Activated naive CD8-positive, alpha-beta T cell (primary cell): ENCODE data around the gene OTOS.

Source experiments
- H3K27ac Mint-ChIP-seq: one replicate; pipeline ENCODE4 v1.8.0; 2021; ENCODE audit warnings: mixed read lengths
- H3K27me3 Mint-ChIP-seq: one replicate; pipeline ENCODE4 v1.8.0; 2021; ENCODE audit warnings: mixed read lengths
- H3K36me3 Mint-ChIP-seq: one replicate; pipeline ENCODE4 v1.8.0; 2021; ENCODE audit warnings: mixed read lengths
- H3K4me1 Mint-ChIP-seq: one replicate; pipeline ENCODE4 v1.8.0; 2021; ENCODE audit warnings: low read depth, mixed read lengths
- H3K4me3 Mint-ChIP-seq: one replicate; pipeline ENCODE4 v1.8.0; 2021; ENCODE audit warnings: mild to moderate bottlenecking, mixed read lengths
- H3K9me3 Mint-ChIP-seq: one replicate; pipeline ENCODE4 v1.8.0; 2021; ENCODE audit warnings: low read depth, mixed read lengths

Gene OTOS

DNA sequence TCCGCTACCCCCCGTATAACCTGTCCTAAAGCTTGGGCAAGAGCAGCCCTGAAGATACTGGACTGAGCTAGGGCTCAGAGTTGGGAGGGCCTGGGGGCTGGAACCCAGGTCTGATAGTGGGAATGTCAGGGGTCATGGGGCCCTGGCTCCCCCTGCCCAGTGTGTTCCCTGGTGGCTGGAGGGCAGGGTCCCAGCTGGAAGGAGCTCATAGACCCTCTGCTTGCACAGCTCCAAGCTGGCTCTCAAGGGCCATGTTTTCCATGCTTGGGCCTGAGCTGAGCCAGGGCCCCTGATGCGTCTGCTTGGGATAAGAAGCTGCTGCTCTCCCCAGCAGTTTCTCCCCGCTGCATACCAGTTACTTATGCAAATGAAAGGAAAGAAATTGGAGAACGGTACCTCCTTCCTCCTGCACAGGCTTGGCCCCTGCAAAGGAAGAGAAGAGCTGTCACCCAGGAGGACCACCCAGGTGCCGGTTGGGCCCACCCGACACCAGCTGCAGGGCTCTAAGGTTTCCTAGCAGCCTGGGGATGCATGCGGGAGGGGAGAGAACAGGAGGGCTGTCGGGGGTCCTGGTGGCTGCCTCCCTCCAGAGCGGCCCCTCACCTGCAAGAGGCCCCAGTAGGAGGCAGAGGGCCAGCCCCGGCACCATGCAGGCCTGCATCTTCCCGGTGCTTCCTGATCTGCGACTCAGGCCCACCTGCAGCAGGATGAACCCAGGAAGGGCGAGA lies 628 bp downstream of the OTOS start:
- no peaks in the 10 kb centered on the region for H3K27me3 Mint-ChIP-seq
- H3K4me1 Mint-ChIP-seq: peaks cover 15% of the 10 kb centered on the region
- H3K4me3 Mint-ChIP-seq: no peak overlapping the region
- H3K27ac Mint-ChIP-seq: no peak overlapping the region
- no peaks in the 10 kb centered on the region for H3K36me3 Mint-ChIP-seq
- no peaks in the 10 kb centered on the region for H3K9me3 Mint-ChIP-seq

GRCh38 chr2:240139011-240139441 lies 1.4 kb downstream of the OTOS start:
- Mint-ChIP-seq H3K27me3 (no peaks in the 10 kb centered on the region), H3K4me3 (no peak overlapping the region), H3K36me3 (no peaks in the 10 kb centered on the region), H3K27ac (no peak overlapping the region), H3K9me3 (no peaks in the 10 kb centered on the region), H3K4me1 (peaks cover 23% of the 10 kb centered on the region)

GRCh38 chr2:240138254-240138984 lies 2.0 kb downstream of the OTOS start:
- no peaks in the 10 kb centered on the region for H3K9me3 Mint-ChIP-seq
- H3K27ac Mint-ChIP-seq: no peak overlapping the region
- H3K36me3 Mint-ChIP-seq: no peaks in the 10 kb centered on the region
- H3K4me1 Mint-ChIP-seq: peaks cover 24% of the 10 kb centered on the region
- no peaks in the 10 kb centered on the region for H3K27me3 Mint-ChIP-seq
- peak overlapping the region; percentile 53 for H3K4me3 Mint-ChIP-seq

GRCh38 chr2:240137596-240138253 lies 2.7 kb downstream of the OTOS start:
- H3K27ac Mint-ChIP-seq: no peak overlapping the region
- H3K4me1 Mint-ChIP-seq: peaks cover 27% of the 10 kb centered on the region
- H3K9me3 Mint-ChIP-seq: no peaks in the 10 kb centered on the region
- H3K4me3 Mint-ChIP-seq: peak overlapping the region; percentile 96
- no peaks in the 10 kb centered on the region for H3K27me3 Mint-ChIP-seq
- H3K36me3 Mint-ChIP-seq: no peaks in the 10 kb centered on the region

DNA sequence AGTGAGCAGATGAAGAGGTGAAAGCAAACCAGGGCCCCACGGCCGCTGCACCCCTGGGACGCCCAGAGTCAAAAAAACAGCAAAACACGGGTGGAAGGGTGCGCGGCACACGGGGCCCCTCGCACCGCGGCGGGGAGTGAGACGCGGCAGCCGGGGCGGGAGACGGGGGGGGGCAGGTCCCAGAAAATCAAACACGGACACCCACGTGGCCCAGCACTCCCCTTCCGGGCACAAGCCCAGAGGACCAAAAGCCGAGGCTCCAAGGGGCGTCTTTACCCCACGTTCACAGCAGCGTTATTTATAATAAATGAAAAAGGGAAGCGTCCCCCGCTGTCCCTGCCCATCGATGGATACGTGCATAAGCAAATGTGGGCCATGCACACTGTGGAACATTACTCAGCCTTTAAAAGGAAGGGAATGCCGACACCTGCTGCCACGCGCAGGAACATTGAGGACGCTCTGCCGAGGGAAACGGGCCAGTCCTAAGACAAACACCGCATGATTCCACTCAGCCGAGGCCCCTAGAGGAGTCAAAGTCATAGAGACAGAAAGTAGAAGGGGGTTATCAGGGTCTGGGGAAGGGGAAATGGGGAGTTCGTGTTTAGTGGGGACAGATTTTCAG lies 3.7 kb downstream of the OTOS start:
- no peaks in the 10 kb centered on the region for H3K27me3 Mint-ChIP-seq
- H3K27ac Mint-ChIP-seq: peak overlapping the region; percentile 82
- H3K36me3 Mint-ChIP-seq: peaks cover 2% of the 10 kb centered on the region
- peaks cover 27% of the 10 kb centered on the region for H3K4me1 Mint-ChIP-seq
- no peaks in the 10 kb centered on the region for H3K9me3 Mint-ChIP-seq
- H3K4me3 Mint-ChIP-seq: peak overlapping the region; percentile 96

- H3K27me3 Mint-ChIP-seq: no peaks in the 10 kb centered on the region
- no peaks in the 10 kb centered on the region for H3K9me3 Mint-ChIP-seq
- peak within 1 kb of the TSS; percentile 96 for H3K4me3 Mint-ChIP-seq
- H3K36me3 Mint-ChIP-seq: peaks cover 2% of the 10 kb centered on the region
- peaks cover 27% of the 10 kb centered on the region for H3K4me1 Mint-ChIP-seq
- H3K27ac Mint-ChIP-seq: peak within 1 kb of the TSS; percentile 93
These were observed 4.3 kb downstream of the OTOS start, which contains the start of gene COPS9 for GRCh38 chr2:240136013-240136670. COPS9 (minus strand) TSS chr2:240136305; CDS start chr2:240136284, 21 bp downstream.

DNA sequence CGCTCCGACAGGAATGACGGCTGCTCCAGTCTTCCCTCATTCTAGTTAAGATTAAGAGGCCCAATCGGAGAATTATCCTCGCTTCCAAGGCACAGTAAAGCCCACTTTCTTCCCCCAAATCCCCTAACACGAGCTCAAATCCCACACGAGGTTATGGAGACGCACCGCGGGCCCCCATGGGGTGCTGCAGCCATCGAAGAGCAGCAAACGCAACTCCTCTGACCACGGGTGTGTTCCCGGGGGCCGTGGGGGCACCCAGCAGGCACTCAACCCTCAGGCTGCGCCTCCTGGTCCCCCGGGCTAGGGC lies 4.8 kb downstream of the OTOS start:
- H3K27ac Mint-ChIP-seq: peak overlapping the region; percentile 93
- no peaks in the 10 kb centered on the region for H3K9me3 Mint-ChIP-seq
- no peaks in the 10 kb centered on the region for H3K27me3 Mint-ChIP-seq
- peaks cover 27% of the 10 kb centered on the region for H3K4me1 Mint-ChIP-seq
- peak overlapping the region; percentile 96 for H3K4me3 Mint-ChIP-seq
- peaks cover 2% of the 10 kb centered on the region for H3K36me3 Mint-ChIP-seq

GRCh38 chr2:240134956-240135520 lies 5.4 kb downstream of the OTOS start:
- Mint-ChIP-seq H3K36me3 (peaks cover 2% of the 10 kb centered on the region), H3K4me3 (peak overlapping the region; percentile 96), H3K9me3 (no peaks in the 10 kb centered on the region), H3K27ac (peak overlapping the region; percentile 93), H3K27me3 (no peaks in the 10 kb centered on the region), H3K4me1 (peaks cover 27% of the 10 kb centered on the region)

DNA sequence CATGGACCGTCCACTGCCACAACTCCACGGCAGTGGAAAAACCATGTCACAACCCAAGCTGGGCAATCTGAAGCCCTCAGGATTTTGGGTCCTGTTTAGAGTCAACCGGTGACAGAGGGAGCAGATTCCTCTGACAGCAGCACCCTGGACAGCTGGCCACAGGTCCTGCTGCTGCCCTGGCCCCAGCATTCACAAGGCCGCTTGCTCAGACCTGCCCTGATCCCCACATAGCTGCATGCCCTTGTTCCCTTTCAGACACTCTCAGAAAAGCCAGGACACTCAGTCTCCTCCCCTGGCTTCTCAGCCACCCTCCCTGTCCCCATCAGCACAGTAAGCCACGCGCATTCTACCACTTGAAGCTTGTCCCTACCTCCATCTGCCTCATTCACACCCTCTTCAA lies 6.0 kb downstream of the OTOS start:
- Mint-ChIP-seq H3K4me1 (peaks cover 27% of the 10 kb centered on the region), H3K4me3 (peak overlapping the region; percentile 96), H3K36me3 (peaks cover 2% of the 10 kb centered on the region), H3K9me3 (no peaks in the 10 kb centered on the region), H3K27ac (peak overlapping the region; percentile 93), H3K27me3 (no peaks in the 10 kb centered on the region)

- Mint-ChIP-seq H3K36me3 (peaks cover 2% of the 10 kb centered on the region), H3K27ac (peak overlapping the region; percentile 17), H3K4me1 (peaks cover 27% of the 10 kb centered on the region), H3K27me3 (no peaks in the 10 kb centered on the region), H3K9me3 (no peaks in the 10 kb centered on the region), H3K4me3 (peak overlapping the region; percentile 53)
These were observed 7.1 kb downstream of the OTOS start for GRCh38 chr2:240133401-240133800.

GRCh38 chr2:240132651-240132980 lies 7.8 kb downstream of the OTOS start:
- Mint-ChIP-seq H3K4me3 (no peak overlapping the region), H3K27ac (no peak overlapping the region), H3K9me3 (no peaks in the 10 kb centered on the region), H3K36me3 (peaks cover 2% of the 10 kb centered on the region), H3K27me3 (no peaks in the 10 kb centered on the region), H3K4me1 (peaks cover 27% of the 10 kb centered on the region)

DNA sequence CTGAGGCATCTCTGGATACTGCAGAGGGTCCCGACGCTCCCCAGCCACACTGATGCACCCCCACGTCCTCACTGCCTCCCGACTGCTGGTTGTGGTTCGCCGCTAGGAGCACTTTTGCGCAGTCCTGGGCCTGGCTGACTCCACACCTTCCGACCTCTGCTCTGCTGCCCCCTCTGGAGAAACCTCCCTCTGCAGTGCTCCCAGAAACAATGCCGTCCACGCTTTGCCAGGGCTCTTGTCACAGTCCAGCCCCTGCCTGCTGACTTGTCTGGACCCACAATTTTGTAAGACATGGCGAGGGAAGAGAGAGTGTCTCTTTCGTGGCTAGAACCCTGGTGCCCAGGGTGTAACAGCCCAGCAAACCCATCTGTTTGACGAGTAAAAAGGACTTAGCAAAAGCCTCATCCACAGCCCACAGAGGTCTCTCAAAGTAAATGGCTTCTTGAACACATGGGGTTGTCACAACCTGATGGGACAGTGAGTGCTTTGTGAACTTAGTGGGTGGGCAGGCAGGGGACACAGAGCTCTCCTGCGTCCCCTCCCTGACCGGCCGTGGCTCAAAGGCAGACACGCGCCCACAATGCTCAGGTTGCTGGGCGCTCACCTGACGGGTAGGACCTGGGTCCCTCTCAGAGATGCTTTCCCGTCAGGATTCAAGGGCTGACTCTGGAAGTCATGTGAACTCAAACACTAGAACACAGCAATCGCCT lies 8.4 kb downstream of the OTOS start:
- Mint-ChIP-seq H3K36me3 (peaks cover 4% of the 10 kb centered on the region), H3K27me3 (no peaks in the 10 kb centered on the region), H3K27ac (no peak overlapping the region), H3K4me1 (peaks cover 25% of the 10 kb centered on the region), H3K4me3 (no peak overlapping the region), H3K9me3 (no peaks in the 10 kb centered on the region)

DNA sequence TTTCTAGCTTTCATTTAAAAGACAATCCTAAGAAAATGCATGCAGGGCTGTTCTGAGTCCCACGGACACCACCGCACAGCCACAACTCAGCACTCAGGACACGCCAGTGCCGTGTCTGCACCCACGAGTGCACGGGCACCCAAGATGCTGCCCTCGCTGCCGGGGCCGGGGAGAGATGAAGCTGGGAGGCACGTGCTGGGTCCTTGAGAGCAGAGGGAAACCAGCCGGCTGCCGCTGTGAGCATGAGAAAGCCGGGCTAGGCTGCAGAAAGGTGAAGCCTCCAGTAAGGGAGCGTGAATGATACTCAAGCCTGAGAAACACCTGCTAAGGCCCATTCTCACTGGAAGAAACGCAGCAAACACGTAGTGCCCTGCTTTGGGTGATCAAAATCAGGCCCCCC lies 9.2 kb downstream of the OTOS start:
- Mint-ChIP-seq H3K4me3 (no peak overlapping the region), H3K27me3 (no peaks in the 10 kb centered on the region), H3K27ac (no peak overlapping the region), H3K9me3 (no peaks in the 10 kb centered on the region), H3K36me3 (peaks cover 4% of the 10 kb centered on the region), H3K4me1 (peaks cover 22% of the 10 kb centered on the region)
